Tibial artery (tissue), 4 donors: Measurements from ENCODE around the gene PPP6R3.

ENCODE experiments used
- DNase-seq, 2 donors: peaks; one replicate each; pipeline ENCODE4 v3.0.0-alpha.2; 2019
- H3K27ac ChIP-seq, 2 donors: fragments of 200-600 bp; sonication (generic) in 1 of 2; 1 replicate in 1 of 2; 2 replicates in 1 of 2; pipeline ENCODE4 v1.5.1; 2018 to 2019; ENCODE audit warnings: mild to moderate bottlenecking in 1 of 2
- H3K27me3 ChIP-seq, 2 donors: fragments of 200-600 bp; sonication (generic) in 1 of 2; one replicate each; pipeline versions ENCODE4 v1.5.1 to v1.6.0; 2016 to 2019
- H3K36me3 ChIP-seq, 3 donors: fragments of 200-600 bp; sonication (generic) in 2 of 3; one replicate each; pipeline ENCODE4 v1.5.1; 2016 to 2019; ENCODE audit warnings: mild to moderate bottlenecking in 2 of 3
- H3K4me1 ChIP-seq, 4 donors: fragments of 200-600 bp; sonication (generic) in 2 of 4; 1 replicate in 3 of 4; 2 replicates in 1 of 4; pipeline ENCODE4 v1.5.1; 2016 to 2019
- H3K4me3 ChIP-seq, 2 donors: fragments of 200-600 bp; sonication (generic) in 1 of 2; 1 replicate in 1 of 2; 2 replicates in 1 of 2; pipeline ENCODE4 v1.5.1; 2018 to 2019; ENCODE audit warnings: mild to moderate bottlenecking in 2 of 2
- H3K9me3 ChIP-seq, 3 donors: fragments of 200-600 bp; sonication (generic) in 1 of 3; one replicate each; pipeline ENCODE4 v1.5.1; 2016 to 2019
- CTCF ChIP-seq, 2 experiments: fragments of 200-600 bp in 1 of 2; fragments of 450-650 bp in 1 of 2; IDR thresholded peaks; one replicate each; pipeline ENCODE4 v1.5.1; 2017 to 2019; ENCODE audit warnings: antibody characterized with exemption in 2 of 2, mild to moderate bottlenecking in 1 of 2, moderate library complexity in 1 of 2
- intact Hi-C: fragments of 100-400 bp; cut with DNase I; formaldehyde crosslinking; loops from one replicate; pipeline ENCODE4 v1.15.0; 2023; ENCODE audit warnings: low total_unique reads

PPP6R3 gene

DNA sequence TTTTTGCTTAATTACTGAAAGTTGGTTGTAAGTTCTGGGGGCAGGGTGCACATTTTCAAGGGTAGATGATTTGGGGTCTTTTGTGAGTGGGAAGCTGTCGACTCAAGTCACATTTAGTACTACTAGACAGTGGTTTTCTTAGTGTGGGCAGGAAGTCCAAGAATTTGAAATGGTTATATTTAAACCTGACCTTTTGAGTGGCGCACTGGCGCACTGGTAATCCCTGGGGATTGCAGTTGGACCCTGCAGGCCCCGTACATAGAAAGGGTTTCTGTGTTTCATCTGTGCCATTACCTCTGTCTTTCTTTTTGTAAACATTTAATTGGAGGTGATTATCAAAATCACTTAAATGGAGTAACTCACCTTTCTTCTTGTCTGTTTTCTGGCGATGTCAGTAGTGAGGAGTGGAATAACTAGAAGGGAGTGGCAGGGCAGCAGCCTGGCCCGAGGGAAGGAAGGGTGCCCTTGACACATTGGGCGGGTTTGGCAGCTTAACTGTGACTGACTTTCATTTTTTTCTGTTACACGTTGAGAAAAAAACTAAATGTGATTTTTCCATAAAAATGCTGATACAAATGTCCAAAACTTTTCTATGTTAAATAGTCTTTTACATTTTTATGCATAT is 122.0 kb downstream of the PPP6R3 start:
- TF ChIP-seq CTCF (IDR thresholded peaks at IDR 0.05): no peak
- peak overlapping the region in 1 of 2 donors; percentile 56 for H3K27ac ChIP-seq
- H3K9me3 ChIP-seq: no peaks in the 10 kb centered on the region
- peaks cover 34 to 68% (median 48%) of the 10 kb centered on the region in 3 donors for H3K36me3 ChIP-seq
- peak overlapping the region; percentile 3 to 13 for H3K4me3 ChIP-seq
- no peak for DNase-seq
- H3K27me3 ChIP-seq: no peaks in the 10 kb centered on the region
- intact Hi-C loops: no loop called here
- H3K4me1 ChIP-seq: peaks cover 0 to 37% (median 23%) of the 10 kb centered on the region in 4 donors

DNA sequence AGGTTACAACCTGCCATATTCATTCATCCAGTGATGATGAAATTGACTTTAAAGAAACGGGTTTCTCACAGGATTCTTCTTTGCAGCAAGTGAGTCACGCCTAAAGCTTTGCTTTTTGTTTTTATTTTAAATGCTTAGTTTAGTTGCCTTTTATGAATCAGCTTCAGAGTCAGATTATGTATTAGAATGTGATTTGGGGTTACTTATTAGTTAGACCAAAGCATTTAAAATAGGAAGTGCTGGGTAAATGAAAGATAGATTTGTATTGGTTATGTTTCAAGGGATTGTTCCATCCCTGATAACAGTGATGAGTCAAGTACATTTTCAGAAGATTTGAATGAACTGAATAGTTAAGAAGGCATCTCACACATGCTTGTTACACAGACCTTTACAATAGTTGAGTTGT is 122.5 kb downstream of the PPP6R3 start:
- no peak for DNase-seq
- Histone ChIP-seq H3K27me3 (no peaks in the 10 kb centered on the region), H3K4me1 (peaks cover 0 to 37% (median 23%) of the 10 kb centered on the region in 4 donors), H3K27ac (peak overlapping the region; percentile 11 to 56), H3K4me3 (peak overlapping the region in 1 of 2 donors; percentile 13), H3K36me3 (peaks cover 34 to 69% (median 49%) of the 10 kb centered on the region in 3 donors), H3K9me3 (no peaks in the 10 kb centered on the region)
- intact Hi-C loops: no loop called here
- TF ChIP-seq CTCF (IDR thresholded peaks at IDR 0.05): no peak

DNA sequence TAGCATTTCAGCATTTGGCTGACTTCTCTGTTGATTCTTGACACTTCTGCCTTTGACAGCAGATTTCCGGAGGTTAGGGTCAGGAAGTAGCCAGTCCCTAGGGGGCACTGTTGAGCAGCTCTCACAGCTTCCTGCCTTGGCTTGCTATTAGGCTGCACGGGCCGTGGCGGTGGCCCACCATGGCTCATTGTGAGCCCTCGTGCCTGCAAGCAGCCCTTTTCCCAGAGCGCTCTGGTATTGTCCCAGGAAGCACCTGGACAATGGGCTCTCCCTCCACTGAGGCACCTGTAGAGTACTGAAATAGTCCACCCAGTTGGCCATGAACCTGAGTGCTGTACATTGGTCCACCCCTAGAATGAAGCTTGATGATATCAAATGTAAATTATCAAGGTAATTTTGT is 123.5 kb downstream of the PPP6R3 start:
- H3K27ac ChIP-seq: peak overlapping the region in 1 of 2 donors; percentile 56
- peaks cover 28 to 69% (median 48%) of the 10 kb centered on the region in 3 donors for H3K36me3 ChIP-seq
- H3K9me3 ChIP-seq: no peaks in the 10 kb centered on the region
- DNase-seq: peak in 1 of 2 donors; percentile 70
- TF ChIP-seq CTCF (IDR thresholded peaks at IDR 0.05): peak in 1 of 2 experiments; percentile 41
- no peak overlapping the region for H3K4me3 ChIP-seq
- H3K27me3 ChIP-seq: no peaks in the 10 kb centered on the region
- H3K4me1 ChIP-seq: peaks cover 0 to 37% (median 23%) of the 10 kb centered on the region in 4 donors
- intact Hi-C loops: no loop called here

GRCh38 chr11:68584991-68585524 is 124.5 kb downstream of the PPP6R3 start:
- Histone ChIP-seq H3K27ac (no peak overlapping the region), H3K36me3 (peaks cover 29 to 69% (median 46%) of the 10 kb centered on the region in 3 donors), H3K27me3 (no peaks in the 10 kb centered on the region), H3K9me3 (no peaks in the 10 kb centered on the region), H3K4me1 (peaks cover 0 to 37% (median 23%) of the 10 kb centered on the region in 4 donors), H3K4me3 (no peak overlapping the region)
- TF ChIP-seq CTCF (IDR thresholded peaks at IDR 0.05): no peak
- no peak for DNase-seq
- intact Hi-C loops: no loop called here

GRCh38 chr11:68589547-68590216 is 129.1 kb downstream of the PPP6R3 start:
- no peaks in the 10 kb centered on the region for H3K4me1 ChIP-seq
- no peaks in the 10 kb centered on the region for H3K9me3 ChIP-seq
- DNase-seq: no peak
- peaks cover 59 to 93% (median 84%) of the 10 kb centered on the region in 3 donors for H3K36me3 ChIP-seq
- H3K4me3 ChIP-seq: no peak overlapping the region
- no peaks in the 10 kb centered on the region for H3K27me3 ChIP-seq
- intact Hi-C loops: no loop called here
- no peak overlapping the region for H3K27ac ChIP-seq
- TF ChIP-seq CTCF (IDR thresholded peaks at IDR 0.05): no peak
